Measurements from ENCODE around the gene DEFB132.
"Not testable (repeated sequence)": the region's sequence is repeated elsewhere in the genome, so short reads cannot be mapped to it uniquely, and the experiment has no call there.

The DEFB132 gene

GRCh38 chr20:217266-217665 is 40.3 kb upstream of the DEFB132 start:
- Histone ChIP-seq H4K8ac (ENCODE audit: low read depth, low read length) (no peak overlapping the region), H3K27me3 (ENCODE audit: insufficient read depth, low read length, poor library complexity) (no peaks in the 10 kb centered on the region), H3K56ac (ENCODE audit: low read length) (no peak overlapping the region), H3K36me3 (ENCODE audit: control insufficient read depth, insufficient read depth, low read length) (no peaks in the 10 kb centered on the region), H3K23ac (ENCODE audit: low read length) (no peak overlapping the region), H3K4ac (ENCODE audit: low read depth, low read length) (no peak overlapping the region), H2BK120ac (ENCODE audit: low read depth, low read length) (no peak overlapping the region), H3K4me1 (ENCODE audit: control insufficient read depth, low read depth, low read length) (no peaks in the 10 kb centered on the region), H2AK5ac (ENCODE audit: low read length) (no peak overlapping the region), H3K9ac (ENCODE audit: low read length) (no peak overlapping the region), H3K27ac (ENCODE audit: low read depth, low read length) (no peak overlapping the region), H3K79me2 (ENCODE audit: control insufficient read depth, insufficient read depth, low read length) (no peaks in the 10 kb centered on the region), H2BK15ac (replicated peaks; ENCODE audit: low read depth) (no peak overlapping the region), H3K18ac (ENCODE audit: low read length) (no peak overlapping the region), H4K5ac (ENCODE audit: low read length) (no peak overlapping the region), H3K4me2 (ENCODE audit: low read length) (no peak overlapping the region), H2BK5ac (ENCODE audit: low read length) (no peak overlapping the region), H3K4me3 (ENCODE audit: low read length) (no peak overlapping the region), H3K79me1 (ENCODE audit: low read length) (no peaks in the 10 kb centered on the region)
- DNase-seq, result no peak
- WGBS (ENCODE audit: extremely low coverage, insufficient coverage, low lambda C conversion rate), result no CpG with 5 or more reads among the region's 1 CpG

- Histone ChIP-seq H3K79me2 (ENCODE audit: control insufficient read depth, insufficient read depth, low read length) (no peaks in the 10 kb centered on the region), H3K23ac (ENCODE audit: low read length) (no peak overlapping the region), H4K8ac (ENCODE audit: low read depth, low read length) (no peak overlapping the region), H3K27ac (ENCODE audit: low read depth, low read length) (no peak overlapping the region), H3K79me1 (ENCODE audit: low read length) (no peaks in the 10 kb centered on the region), H3K4me3 (ENCODE audit: low read length) (no peak overlapping the region), H2BK5ac (ENCODE audit: low read length) (no peak overlapping the region), H3K56ac (ENCODE audit: low read length) (no peak overlapping the region), H2AK5ac (ENCODE audit: low read length) (no peak overlapping the region), H2BK120ac (ENCODE audit: low read depth, low read length) (no peak overlapping the region), H3K4me1 (ENCODE audit: control insufficient read depth, low read depth, low read length) (no peaks in the 10 kb centered on the region), H4K5ac (ENCODE audit: low read length) (no peak overlapping the region), H3K9ac (ENCODE audit: low read length) (no peak overlapping the region), H3K27me3 (ENCODE audit: insufficient read depth, low read length, poor library complexity) (no peaks in the 10 kb centered on the region), H3K4ac (ENCODE audit: low read depth, low read length) (no peak overlapping the region), H3K4me2 (ENCODE audit: low read length) (no peak overlapping the region), H3K36me3 (ENCODE audit: control insufficient read depth, insufficient read depth, low read length) (no peaks in the 10 kb centered on the region), H3K18ac (ENCODE audit: low read length) (no peak overlapping the region), H2BK15ac (replicated peaks; ENCODE audit: low read depth) (no peak overlapping the region)
- DNase-seq, result peak; percentile 42
- WGBS (ENCODE audit: extremely low coverage, insufficient coverage, low lambda C conversion rate), result no CpG with 5 or more reads among the region's 1 CpG
Observed at GRCh38 chr20:219290-220115, 38.0 kb upstream of the DEFB132 start.

DNA sequence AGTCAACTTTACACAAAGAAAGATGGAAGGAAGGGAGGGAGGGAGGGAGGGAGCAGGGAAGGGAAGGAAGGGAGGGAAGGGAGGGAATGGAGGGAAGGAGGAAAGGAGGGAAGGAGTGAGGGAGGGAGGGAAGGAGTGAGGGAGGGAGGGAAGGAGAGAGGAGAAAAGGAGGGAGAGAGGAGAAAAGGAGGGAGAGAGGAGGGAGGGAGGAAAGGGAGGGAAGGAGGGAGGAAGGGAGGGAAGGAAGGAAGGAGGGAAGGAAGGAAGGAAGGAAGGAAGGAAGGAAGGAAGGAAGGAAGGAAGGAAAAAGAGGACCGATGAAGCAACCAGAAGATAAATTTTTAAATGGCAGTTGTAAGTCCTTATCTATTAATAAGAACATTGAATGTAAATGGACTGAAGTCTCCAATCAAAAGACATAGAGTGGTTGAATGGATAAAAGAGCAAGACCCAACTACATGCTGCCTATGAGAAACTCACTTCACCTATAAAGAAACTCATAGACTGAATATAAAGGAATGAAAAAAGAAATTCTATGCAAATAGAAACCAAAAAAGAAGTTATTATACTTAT is 36.2 kb upstream of the DEFB132 start:
- no CpG with 5 or more reads among the region's 1 CpG for WGBS (ENCODE audit: extremely low coverage, insufficient coverage, low lambda C conversion rate)
- Histone ChIP-seq H3K4me1 (ENCODE audit: control insufficient read depth, low read depth, low read length) (no peaks in the 10 kb centered on the region), H3K23ac (ENCODE audit: low read length) (no peak overlapping the region), H3K27ac (ENCODE audit: low read depth, low read length) (no peak overlapping the region), H4K8ac (ENCODE audit: low read depth, low read length) (no peak overlapping the region), H3K4me2 (ENCODE audit: low read length) (no peak overlapping the region), H3K18ac (ENCODE audit: low read length) (no peak overlapping the region), H3K9ac (ENCODE audit: low read length) (no peak overlapping the region), H3K79me2 (ENCODE audit: control insufficient read depth, insufficient read depth, low read length) (no peaks in the 10 kb centered on the region), H3K27me3 (ENCODE audit: insufficient read depth, low read length, poor library complexity) (no peaks in the 10 kb centered on the region), H4K5ac (ENCODE audit: low read length) (no peak overlapping the region), H3K36me3 (ENCODE audit: control insufficient read depth, insufficient read depth, low read length) (no peaks in the 10 kb centered on the region), H3K4ac (ENCODE audit: low read depth, low read length) (no peak overlapping the region), H3K56ac (ENCODE audit: low read length) (no peak overlapping the region), H3K79me1 (ENCODE audit: low read length) (no peaks in the 10 kb centered on the region), H3K4me3 (ENCODE audit: low read length) (no peak overlapping the region), H2BK5ac (ENCODE audit: low read length) (no peak overlapping the region), H2AK5ac (ENCODE audit: low read length) (no peak overlapping the region), H2BK120ac (ENCODE audit: low read depth, low read length) (no peak overlapping the region), H2BK15ac (replicated peaks; ENCODE audit: low read depth) (no peak overlapping the region)
- DNase-seq, result no peak

GRCh38 chr20:225879-226278 is 31.6 kb upstream of the DEFB132 start:
- no CpG with 5 or more reads among the region's 3 CpGs for WGBS (ENCODE audit: extremely low coverage, insufficient coverage, low lambda C conversion rate)

GRCh38 chr20:226958-227357 is 30.6 kb upstream of the DEFB132 start, which contains the start of gene DEFB129:
TSS of gene DEFB129 (plus strand) at chr20:227258. CDS start at chr20:227289, 31 bp downstream.
- Histone ChIP-seq H2BK15ac (replicated peaks; ENCODE audit: low read depth) (no peak within 1 kb of the TSS), H3K4me3 (ENCODE audit: low read length) (no peak within 1 kb of the TSS), H2AK5ac (ENCODE audit: low read length) (no peak within 1 kb of the TSS), H3K9ac (ENCODE audit: low read length) (no peak within 1 kb of the TSS), H3K27ac (ENCODE audit: low read depth, low read length) (no peak within 1 kb of the TSS), H2BK5ac (ENCODE audit: low read length) (no peak within 1 kb of the TSS), H3K27me3 (ENCODE audit: insufficient read depth, low read length, poor library complexity) (no peaks in the 10 kb centered on the region), H3K18ac (ENCODE audit: low read length) (no peak within 1 kb of the TSS), H4K5ac (ENCODE audit: low read length) (no peak within 1 kb of the TSS), H3K4ac (ENCODE audit: low read depth, low read length) (no peak within 1 kb of the TSS), H3K79me2 (ENCODE audit: control insufficient read depth, insufficient read depth, low read length) (no peaks in the 10 kb centered on the region), H3K79me1 (ENCODE audit: low read length) (no peaks in the 10 kb centered on the region), H4K8ac (ENCODE audit: low read depth, low read length) (no peak within 1 kb of the TSS), H3K36me3 (ENCODE audit: control insufficient read depth, insufficient read depth, low read length) (no peaks in the 10 kb centered on the region), H3K4me2 (ENCODE audit: low read length) (no peak within 1 kb of the TSS), H3K23ac (ENCODE audit: low read length) (no peak within 1 kb of the TSS), H3K4me1 (ENCODE audit: control insufficient read depth, low read depth, low read length) (no peaks in the 10 kb centered on the region), H3K56ac (ENCODE audit: low read length) (no peak within 1 kb of the TSS), H2BK120ac (ENCODE audit: low read depth, low read length) (no peak within 1 kb of the TSS)
- no peak for DNase-seq
- WGBS (ENCODE audit: extremely low coverage, insufficient coverage, low lambda C conversion rate), result no CpG with 5 or more reads among the region's 3 CpGs

More at GRCh38 chr20:225879-226278, 31.6 kb upstream of the DEFB132 start:
- H3K4ac ChIP-seq (ENCODE audit: low read depth, low read length); H4K5ac ChIP-seq (ENCODE audit: low read length); H2BK5ac ChIP-seq (ENCODE audit: low read length); H2BK120ac ChIP-seq (ENCODE audit: low read depth, low read length); H3K79me2 ChIP-seq (ENCODE audit: control insufficient read depth, insufficient read depth, low read length); H3K4me2 ChIP-seq (ENCODE audit: low read length); H3K79me1 ChIP-seq (ENCODE audit: low read length); H2AK5ac ChIP-seq (ENCODE audit: low read length); H3K18ac ChIP-seq (ENCODE audit: low read length); H4K8ac ChIP-seq (ENCODE audit: low read depth, low read length); H3K36me3 ChIP-seq (ENCODE audit: control insufficient read depth, insufficient read depth, low read length); H3K27ac ChIP-seq (ENCODE audit: low read depth, low read length); H3K9ac ChIP-seq (ENCODE audit: low read length); DNase-seq; H3K4me3 ChIP-seq (ENCODE audit: low read length); H3K4me1 ChIP-seq (ENCODE audit: control insufficient read depth, low read depth, low read length); H2BK15ac ChIP-seq (replicated peaks; ENCODE audit: low read depth); H3K27me3 ChIP-seq (ENCODE audit: insufficient read depth, low read length, poor library complexity); H3K56ac ChIP-seq (ENCODE audit: low read length); H3K23ac ChIP-seq (ENCODE audit: low read length): not testable (repeated sequence)
